MM.1S (cell line): ENCODE results near the gene MICALL2.

ENCODE experiments used
- EZH2phosphoT487 ChIP-seq: fragments of 300-600 bp; sonication (generic); IDR thresholded peaks from 2 replicates; pipeline ENCODE4 v1.6.1; 2018; ENCODE audit warnings: antibody characterized with exemption, low read length
- TF ChIP-seq, protein P1 (sequence below): fragments of 300-600 bp; sonication (generic); IDR thresholded peaks from 2 replicates; pipeline ENCODE4 v1.5.1; 2016; ENCODE audit warnings: antibody characterized with exemption, low read length, mixed read lengths

DNA sequence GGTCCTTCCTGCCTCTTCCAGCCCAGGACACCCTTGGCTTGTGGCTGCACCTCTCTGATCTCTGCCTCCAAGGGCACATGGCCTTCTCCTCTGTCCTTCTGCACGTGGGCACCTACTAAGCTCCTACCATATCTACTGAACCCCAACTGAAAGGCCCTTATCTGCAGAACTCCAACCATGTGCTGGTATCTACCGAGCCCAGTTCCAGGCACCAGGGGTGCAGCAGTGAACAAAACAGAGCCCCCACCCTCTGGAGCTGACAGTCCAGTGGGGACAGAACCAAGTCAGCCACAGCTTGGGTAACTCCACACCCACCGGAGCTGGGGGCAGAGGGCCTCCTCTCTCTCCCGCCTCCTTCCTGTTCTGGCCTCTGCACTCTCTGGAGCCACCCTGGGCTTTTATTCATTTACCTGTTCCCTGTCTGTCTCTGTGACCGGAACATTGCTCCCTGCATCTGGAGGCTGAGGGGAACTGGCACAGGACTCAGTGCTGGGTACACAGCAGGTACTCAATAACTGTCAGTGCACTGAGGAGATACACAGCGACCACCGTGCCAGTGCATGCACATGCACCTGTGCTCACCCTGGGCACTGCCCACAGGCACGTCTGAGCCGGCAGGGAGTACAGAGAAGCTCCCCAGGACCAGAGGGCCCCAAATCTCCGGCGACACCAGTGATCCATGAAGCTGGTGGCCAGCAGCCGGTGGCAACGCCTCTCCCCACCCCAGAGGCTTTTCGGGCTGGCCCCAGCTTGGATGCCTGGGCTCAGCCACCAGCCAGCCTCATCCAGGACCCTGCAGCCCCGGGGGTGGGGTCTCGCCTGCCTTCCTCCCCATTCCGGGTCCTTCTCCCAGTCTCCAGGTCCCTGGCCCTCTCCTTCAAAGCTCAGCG lies 2.0 kb downstream of the MICALL2 start:
- TF ChIP-seq, protein P1, sequence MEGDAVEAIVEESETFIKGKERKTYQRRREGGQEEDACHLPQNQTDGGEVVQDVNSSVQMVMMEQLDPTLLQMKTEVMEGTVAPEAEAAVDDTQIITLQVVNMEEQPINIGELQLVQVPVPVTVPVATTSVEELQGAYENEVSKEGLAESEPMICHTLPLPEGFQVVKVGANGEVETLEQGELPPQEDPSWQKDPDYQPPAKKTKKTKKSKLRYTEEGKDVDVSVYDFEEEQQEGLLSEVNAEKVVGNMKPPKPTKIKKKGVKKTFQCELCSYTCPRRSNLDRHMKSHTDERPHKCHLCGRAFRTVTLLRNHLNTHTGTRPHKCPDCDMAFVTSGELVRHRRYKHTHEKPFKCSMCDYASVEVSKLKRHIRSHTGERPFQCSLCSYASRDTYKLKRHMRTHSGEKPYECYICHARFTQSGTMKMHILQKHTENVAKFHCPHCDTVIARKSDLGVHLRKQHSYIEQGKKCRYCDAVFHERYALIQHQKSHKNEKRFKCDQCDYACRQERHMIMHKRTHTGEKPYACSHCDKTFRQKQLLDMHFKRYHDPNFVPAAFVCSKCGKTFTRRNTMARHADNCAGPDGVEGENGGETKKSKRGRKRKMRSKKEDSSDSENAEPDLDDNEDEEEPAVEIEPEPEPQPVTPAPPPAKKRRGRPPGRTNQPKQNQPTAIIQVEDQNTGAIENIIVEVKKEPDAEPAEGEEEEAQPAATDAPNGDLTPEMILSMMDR: no peak
- no peak for TF ChIP-seq EZH2phosphoT487
